NCI-H2081 (cell line): ENCODE data around the gene FILIP1L.

ENCODE experiments used
- DNase-seq, 2 experiments: peaks; one replicate each; lab custom pipeline; 2025; lab: John Stamatoyannopoulos, UW

Gene FILIP1L

DNA sequence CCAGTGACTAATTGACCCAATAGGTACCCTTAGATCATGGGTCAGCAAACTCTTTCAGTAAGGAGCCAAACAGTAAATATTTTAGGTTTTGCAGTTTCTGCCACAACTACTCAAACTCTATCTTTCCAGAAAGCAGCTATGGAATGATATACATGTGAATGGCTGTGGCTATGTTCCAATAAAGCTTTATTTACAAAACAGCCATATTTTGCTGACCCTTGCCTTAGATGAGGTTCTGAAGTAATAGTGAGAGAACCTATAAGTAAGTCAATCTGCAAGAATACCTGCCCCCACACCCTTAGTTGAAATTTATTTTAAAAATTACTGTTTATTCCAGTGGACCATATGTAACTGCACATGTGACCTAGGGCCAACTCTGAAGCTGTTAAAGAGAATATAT lies 162.6 kb downstream of the FILIP1L start:
- DNase-seq: no peak

GRCh38 chr3:99950921-99951320 lies 163.4 kb downstream of the FILIP1L start:
- no peak for DNase-seq

DNA sequence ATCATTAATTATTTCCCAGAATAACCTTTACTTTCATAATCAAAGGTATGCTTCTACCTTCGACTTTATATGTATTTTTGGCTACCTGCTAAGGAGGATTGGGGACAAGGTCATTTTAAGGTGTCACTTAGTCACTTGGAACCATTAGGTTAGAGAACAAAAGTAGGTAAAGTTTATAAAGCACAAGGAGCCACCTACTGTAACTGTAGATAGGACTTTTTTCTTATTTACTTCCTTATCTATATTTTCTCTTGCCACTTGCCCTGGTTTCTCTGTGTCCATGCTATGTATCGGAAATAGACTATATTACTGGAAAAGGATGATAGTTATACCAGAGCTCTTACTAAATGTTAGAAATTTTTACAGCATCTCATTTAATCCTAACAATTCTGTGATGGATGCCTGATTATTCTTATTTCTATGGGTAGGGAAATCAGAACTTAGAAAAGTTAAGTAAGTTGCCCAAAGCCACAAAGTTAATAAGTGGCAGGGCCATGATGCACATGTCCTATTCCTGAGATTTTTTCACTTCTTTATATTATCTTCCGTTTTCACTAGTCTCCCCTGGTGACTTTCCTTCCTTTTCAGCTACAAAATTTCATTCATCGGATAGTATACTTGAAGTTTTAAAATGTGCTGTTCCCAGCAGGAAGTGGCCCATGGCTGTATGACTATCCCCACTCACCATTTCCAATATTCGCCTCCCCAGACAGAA lies 164.2 kb downstream of the FILIP1L start:
- no peak for DNase-seq

GRCh38 chr3:99948467-99949089 lies 165.7 kb downstream of the FILIP1L start:
- DNase-seq: no peak

GRCh38 chr3:99947356-99947755 lies 166.9 kb downstream of the FILIP1L start:
- no peak for DNase-seq

DNA sequence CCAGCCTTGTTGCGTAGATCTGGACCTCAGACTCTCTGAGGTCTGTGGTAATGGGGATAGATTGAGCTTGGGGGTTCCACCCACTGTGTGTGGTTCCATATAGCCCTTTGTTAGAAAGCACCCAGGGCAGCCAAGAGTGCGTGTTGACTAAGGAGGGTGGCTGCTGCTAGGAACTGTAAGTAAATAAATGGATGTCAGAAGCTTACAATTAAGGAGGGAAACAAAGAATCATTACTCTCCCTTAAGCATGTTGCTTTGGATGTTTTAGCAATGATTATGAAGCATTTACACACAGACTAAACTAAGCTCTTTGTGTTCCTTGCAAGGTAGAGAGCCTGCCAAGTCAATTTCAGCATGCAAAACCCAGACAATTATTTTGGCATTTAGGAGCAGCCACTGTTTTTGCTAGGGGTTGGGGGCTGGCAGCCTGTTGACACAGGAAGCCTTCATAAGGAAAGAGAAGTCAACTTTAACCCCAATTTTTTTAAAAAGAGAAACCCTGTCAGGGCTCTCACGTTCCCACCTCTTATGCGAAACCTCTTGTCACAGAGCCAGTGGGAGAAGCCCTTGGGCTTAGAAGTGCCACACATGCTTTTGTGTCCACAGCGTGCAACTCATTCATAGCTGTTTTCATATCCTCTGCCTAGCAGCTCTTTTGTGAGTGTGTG lies 168.8 kb downstream of the FILIP1L start:
- DNase-seq: peak; percentile 85 to 96

GRCh38 chr3:99943931-99944761 lies 170.2 kb downstream of the FILIP1L start:
- no peak for DNase-seq

- DNase-seq: no peak
Measured at GRCh38 chr3:99941211-99941610, 173.1 kb downstream of the FILIP1L start.

- no peak for DNase-seq
Measured at GRCh38 chr3:99940350-99940749, 174.0 kb downstream of the FILIP1L start.

GRCh38 chr3:99939876-99940275 lies 174.4 kb downstream of the FILIP1L start:
- DNase-seq: no peak

DNA sequence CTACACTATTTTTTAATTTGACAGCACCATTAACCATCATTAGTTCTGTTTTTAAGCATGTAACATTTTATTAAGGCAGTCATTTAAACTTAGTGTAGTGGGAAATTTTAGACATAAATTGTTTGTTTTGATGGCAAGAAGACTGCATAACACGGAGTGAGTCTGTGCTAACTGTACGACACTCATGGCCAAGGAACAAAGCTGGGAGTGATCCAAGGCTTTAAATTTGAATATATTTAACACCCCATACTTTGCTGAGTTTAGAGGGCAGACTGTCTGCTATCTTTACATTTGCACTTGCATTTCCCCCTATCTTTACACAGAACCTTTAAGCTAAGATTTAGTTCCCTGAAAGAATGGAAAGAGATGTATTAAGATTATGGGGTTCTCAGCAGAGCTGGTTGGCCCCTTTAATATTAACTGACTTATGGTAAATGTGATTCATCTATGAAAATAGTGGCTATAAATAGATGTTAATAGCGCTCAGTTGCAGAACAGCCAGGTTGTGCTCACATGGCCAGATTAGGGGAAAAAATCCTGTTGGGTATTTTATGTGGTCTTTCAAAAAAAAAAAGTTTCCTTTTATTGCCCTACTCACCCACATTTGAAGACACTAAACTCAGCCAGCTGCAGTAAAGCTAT lies 175.9 kb downstream of the FILIP1L start:
- DNase-seq: no peak

- no peak for DNase-seq
Measured at GRCh38 chr3:99934975-99935797, 179.1 kb downstream of the FILIP1L start.

- DNase-seq: no peak
Measured at GRCh38 chr3:99933971-99934750, 180.1 kb downstream of the FILIP1L start.

- DNase-seq: peak in 1 of 2 experiments; percentile 27
Measured at GRCh38 chr3:99931059-99931458, 183.2 kb downstream of the FILIP1L start.

GRCh38 chr3:99929745-99930139 lies 184.6 kb downstream of the FILIP1L start:
- DNase-seq: peak in 1 of 2 experiments; percentile 53

GRCh38 chr3:99928771-99929744 lies 185.2 kb downstream of the FILIP1L start:
- no peak for DNase-seq

DNA sequence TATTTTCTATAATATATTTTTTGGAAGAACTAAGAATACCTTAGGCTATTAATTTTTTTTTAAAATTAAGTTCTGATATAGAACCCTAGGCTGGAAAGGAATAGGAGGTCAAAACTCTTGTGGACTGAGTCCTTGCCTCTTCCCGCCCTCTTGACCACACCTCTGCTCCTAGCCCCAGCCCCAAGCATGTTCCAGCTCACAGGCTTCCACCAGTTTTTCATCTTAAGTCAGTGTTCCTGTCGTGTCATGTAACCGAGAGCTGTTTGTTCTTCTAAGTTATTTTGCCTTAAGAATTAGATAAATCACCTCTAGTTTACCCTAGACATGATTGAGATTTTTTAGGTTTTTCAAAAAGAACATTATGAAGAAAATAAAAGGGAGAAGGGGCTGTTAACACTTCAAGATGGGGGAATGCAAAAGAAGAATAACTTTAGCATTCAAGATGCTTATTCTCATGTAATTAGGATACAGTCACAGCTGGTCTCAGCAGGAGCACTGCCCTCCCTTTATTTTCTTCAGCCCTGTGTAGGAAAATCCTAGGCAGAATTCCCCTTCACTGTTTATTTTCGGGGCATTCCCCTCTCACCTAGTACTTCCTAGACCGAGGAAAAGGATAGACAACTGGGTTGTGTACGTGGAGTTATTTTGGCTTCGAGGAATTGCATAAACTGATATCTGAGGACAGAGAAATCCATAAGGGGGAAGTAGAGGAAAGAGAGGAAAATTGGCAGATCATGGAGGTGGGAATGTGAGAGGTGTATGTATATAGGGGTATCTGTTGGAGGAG lies 186.4 kb downstream of the FILIP1L start:
- DNase-seq: no peak

DNA sequence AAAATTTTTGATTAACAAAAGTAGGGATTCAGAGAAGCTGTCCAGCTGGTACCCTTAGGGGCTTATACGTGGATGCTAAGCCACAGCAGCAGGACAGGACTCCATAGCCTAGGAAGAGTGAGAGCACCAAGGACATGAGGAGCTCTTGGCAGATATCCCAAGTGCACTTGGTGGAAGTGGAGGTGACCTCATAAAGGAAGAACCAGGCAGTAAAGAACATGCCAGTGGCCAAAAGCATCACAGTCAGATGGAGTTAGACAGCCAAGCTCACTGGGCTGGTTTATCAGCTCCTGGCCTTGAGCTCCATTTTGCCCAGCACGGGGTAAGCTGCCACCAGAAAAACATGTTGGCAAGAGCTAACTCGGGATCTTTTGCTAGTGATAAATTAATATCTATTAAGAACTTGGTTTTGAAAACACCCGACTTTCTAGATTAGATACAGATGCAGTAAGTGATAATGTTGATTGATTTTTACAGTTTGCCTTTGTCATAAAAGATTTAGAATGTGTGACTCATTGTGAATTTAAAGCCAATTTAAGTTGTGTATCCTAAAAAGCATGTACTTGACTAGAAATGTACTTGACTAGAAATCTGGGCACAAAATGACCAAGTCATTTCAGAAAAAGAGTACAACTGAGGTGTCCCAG lies 188.6 kb downstream of the FILIP1L start:
- no peak for DNase-seq
